ENCODE measurements around the gene PLCH1.
A peak's percentile ranks its signal among the peaks of the same experiment; 100 is the strongest.

Gene PLCH1

GRCh38 chr3:155528579-155528978 is 216.3 kb downstream of the PLCH1 start:
- DNase-seq, result no peak

GRCh38 chr3:155525324-155525833 is 219.5 kb downstream of the PLCH1 start:
- DNase-seq, result no peak

- no peak for DNase-seq
These were observed 224.4 kb downstream of the PLCH1 start for GRCh38 chr3:155520463-155520862.

GRCh38 chr3:155519078-155519477 is 225.8 kb downstream of the PLCH1 start:
- DNase-seq, result no peak

- peak; percentile 17 for DNase-seq
These were observed 227.0 kb downstream of the PLCH1 start for GRCh38 chr3:155517903-155518302.

GRCh38 chr3:155516439-155516838 is 228.4 kb downstream of the PLCH1 start:
- no peak for DNase-seq

- no peak for DNase-seq
These were observed 232.0 kb downstream of the PLCH1 start for GRCh38 chr3:155512867-155513261.

GRCh38 chr3:155512175-155512866 is 232.6 kb downstream of the PLCH1 start:
- DNase-seq, result no peak

GRCh38 chr3:155504682-155505081 is 240.2 kb downstream of the PLCH1 start:
- DNase-seq, result no peak

GRCh38 chr3:155502630-155503029 is 242.2 kb downstream of the PLCH1 start:
- no peak for DNase-seq

GRCh38 chr3:155500194-155500818 is 244.6 kb downstream of the PLCH1 start:
- peak; percentile 8 for DNase-seq

- DNase-seq, result peak; percentile 95
These were observed 246.8 kb downstream of the PLCH1 start for GRCh38 chr3:155497930-155498647.

- DNase-seq, result no peak
These were observed 248.7 kb downstream of the PLCH1 start for GRCh38 chr3:155496206-155496605.

- peak; percentile 32 for DNase-seq
These were observed 249.5 kb downstream of the PLCH1 start for GRCh38 chr3:155495387-155495786.

GRCh38 chr3:155494332-155494731 is 250.5 kb downstream of the PLCH1 start:
- no peak for DNase-seq

GRCh38 chr3:155492841-155493240 is 252.0 kb downstream of the PLCH1 start:
- peak; percentile 7 for DNase-seq

- no peak for DNase-seq
These were observed 253.2 kb downstream of the PLCH1 start for GRCh38 chr3:155491696-155492095.

- no peak for DNase-seq
These were observed 256.2 kb downstream of the PLCH1 start for GRCh38 chr3:155488671-155489070.

- DNase-seq, result no peak
These were observed 259.0 kb downstream of the PLCH1 start for GRCh38 chr3:155485897-155486296.

- DNase-seq, result no peak
These were observed 263.3 kb downstream of the PLCH1 start for GRCh38 chr3:155481591-155481990.

GRCh38 chr3:155481089-155481488 is 263.8 kb downstream of the PLCH1 start:
- no peak for DNase-seq

- no peak for DNase-seq
These were observed 279.2 kb downstream of the PLCH1 start for GRCh38 chr3:155465664-155466063.

GRCh38 chr3:155462672-155463071 is 282.2 kb downstream of the PLCH1 start:
- DNase-seq, result no peak

- DNase-seq, result no peak
These were observed 287.3 kb downstream of the PLCH1 start for GRCh38 chr3:155457591-155457990.

Data from fibroblast of skin of back (primary cell).